Measurements from ENCODE around the gene GJA4. TPM values are rescaled to one million over a fixed set of nuclear protein-coding genes. Genes with fewer than 3 reads are reported as not detected.

Gene GJA4
- polyA plus RNA-seq, 1 donor from 2014 or later = not detected

GRCh38 chr1:34787461-34788420 is 5.1 kb upstream of the GJA4 start:
- no peaks in the 10 kb centered on the region for H3K9me3 ChIP-seq (ENCODE audit: low read length)
- H3K36me3 ChIP-seq (ENCODE audit: insufficient read depth, low read length) = no peaks in the 10 kb centered on the region
- H3K27ac ChIP-seq (ENCODE audit: low read length) = no peak overlapping the region
- peaks cover 15% of the 10 kb centered on the region for H3K27me3 ChIP-seq (ENCODE audit: insufficient read depth, low read depth, low read length)
- H3K79me2 ChIP-seq (replicated peaks; ENCODE audit: insufficient read depth, low read length) = no peaks in the 10 kb centered on the region
- H3K4me2 ChIP-seq (ENCODE audit: low read length) = no peak overlapping the region
- no peak for TF ChIP-seq MXI1 (conservative IDR thresholded peaks at IDR 0.05; ENCODE audit: poor library complexity, severe bottlenecking)
- no peak for TF ChIP-seq SMC3 (conservative IDR thresholded peaks at IDR 0.05; ENCODE audit: poor library complexity)
- no peak for TF ChIP-seq EP300 (conservative IDR thresholded peaks at IDR 0.05; ENCODE audit: poor library complexity, severe bottlenecking)
- TF ChIP-seq POLR2AphosphoS5 (IDR thresholded peaks at IDR 0.05) = no peak
- no peak for TF ChIP-seq TAF1 (IDR thresholded peaks at IDR 0.05; ENCODE audit: low read depth)
- TF ChIP-seq REST (IDR thresholded peaks at IDR 0.05; ENCODE audit: borderline replicate concordance) = no peak
- TF ChIP-seq CTCF (IDR thresholded peaks at IDR 0.05; ENCODE audit: poor library complexity, severe bottlenecking) = no peak
- no peak for TF ChIP-seq RAD21 (conservative IDR thresholded peaks at IDR 0.05)
- no peak for TF ChIP-seq EZH2 (IDR thresholded peaks at IDR 0.05; ENCODE audit: borderline replicate concordance, insufficient read depth, low read length, poor library complexity, severe bottlenecking)
- H2AFZ ChIP-seq (ENCODE audit: low read depth, low read length) = no peak overlapping the region
- no peaks in the 10 kb centered on the region for H3F3A ChIP-seq (ENCODE audit: insufficient read depth, low read length, poor library complexity, severe bottlenecking)
- no peak overlapping the region for H3K9ac ChIP-seq (ENCODE audit: low read length)
- H3K9me2 ChIP-seq (ENCODE audit: insufficient read depth, low read length) = no peaks in the 10 kb centered on the region
- no peak overlapping the region for H3K4me3 ChIP-seq (ENCODE audit: low read length)
- no peaks in the 10 kb centered on the region for H4K20me1 ChIP-seq (ENCODE audit: insufficient read depth)

GRCh38 chr1:34790985-34791384 is 1.8 kb upstream of the GJA4 start:
- no peaks in the 10 kb centered on the region for H3F3A ChIP-seq (ENCODE audit: insufficient read depth, low read length, poor library complexity, severe bottlenecking)
- H3K27me3 ChIP-seq (ENCODE audit: insufficient read depth, low read depth, low read length) = peaks cover 5% of the 10 kb centered on the region
- H3K4me3 ChIP-seq (ENCODE audit: low read length) = no peak overlapping the region
- H3K9me2 ChIP-seq (ENCODE audit: insufficient read depth, low read length) = no peaks in the 10 kb centered on the region
- H3K4me2 ChIP-seq (ENCODE audit: low read length) = no peak overlapping the region
- no peaks in the 10 kb centered on the region for H3K36me3 ChIP-seq (ENCODE audit: insufficient read depth, low read length)
- TF ChIP-seq POLR2AphosphoS5 (IDR thresholded peaks at IDR 0.05) (no peak), TAF1 (IDR thresholded peaks at IDR 0.05; ENCODE audit: low read depth) (no peak), REST (IDR thresholded peaks at IDR 0.05; ENCODE audit: borderline replicate concordance) (no peak), MXI1 (conservative IDR thresholded peaks at IDR 0.05; ENCODE audit: poor library complexity, severe bottlenecking) (no peak), EZH2 (IDR thresholded peaks at IDR 0.05; ENCODE audit: borderline replicate concordance, insufficient read depth, low read length, poor library complexity, severe bottlenecking) (no peak), SMC3 (conservative IDR thresholded peaks at IDR 0.05; ENCODE audit: poor library complexity) (no peak), RAD21 (conservative IDR thresholded peaks at IDR 0.05) (no peak), EP300 (conservative IDR thresholded peaks at IDR 0.05; ENCODE audit: poor library complexity, severe bottlenecking) (no peak), CTCF (IDR thresholded peaks at IDR 0.05; ENCODE audit: poor library complexity, severe bottlenecking) (no peak)
- no peak overlapping the region for H2AFZ ChIP-seq (ENCODE audit: low read depth, low read length)
- H3K79me2 ChIP-seq (replicated peaks; ENCODE audit: insufficient read depth, low read length) = no peaks in the 10 kb centered on the region
- no peaks in the 10 kb centered on the region for H3K9me3 ChIP-seq (ENCODE audit: low read length)
- H3K27ac ChIP-seq (ENCODE audit: low read length) = no peak overlapping the region
- no peaks in the 10 kb centered on the region for H4K20me1 ChIP-seq (ENCODE audit: insufficient read depth)
- H3K9ac ChIP-seq (ENCODE audit: low read length) = no peak overlapping the region

All from neural cell (in vitro differentiated cells).